ENCODE measurements around the gene CLIC3.

- no peak for TF ChIP-seq CTCF (IDR thresholded peaks at IDR 0.05; ENCODE audit: low read length)
- TF ChIP-seq EZH2phosphoT487 (IDR thresholded peaks at IDR 0.05; ENCODE audit: low read length): no peak
- TF ChIP-seq EZH2 (optimal IDR thresholded peaks at IDR 0.05; ENCODE audit: low read depth, low read length): no peak
These were observed 11.9 kb upstream of the CLIC3 start for GRCh38 chr9:137008312-137008711.
